Measurements from ENCODE around the gene BORCS6. TPM values are rescaled to one million over a fixed set of nuclear protein-coding genes. Genes with fewer than 3 reads are reported as not detected.

The BORCS6 gene
- total and polyA plus RNA-seq, 2 donors (not counting 1 experiment from before 2014, with no cell fraction given), result 9.7 to 20.2 TPM

DNA sequence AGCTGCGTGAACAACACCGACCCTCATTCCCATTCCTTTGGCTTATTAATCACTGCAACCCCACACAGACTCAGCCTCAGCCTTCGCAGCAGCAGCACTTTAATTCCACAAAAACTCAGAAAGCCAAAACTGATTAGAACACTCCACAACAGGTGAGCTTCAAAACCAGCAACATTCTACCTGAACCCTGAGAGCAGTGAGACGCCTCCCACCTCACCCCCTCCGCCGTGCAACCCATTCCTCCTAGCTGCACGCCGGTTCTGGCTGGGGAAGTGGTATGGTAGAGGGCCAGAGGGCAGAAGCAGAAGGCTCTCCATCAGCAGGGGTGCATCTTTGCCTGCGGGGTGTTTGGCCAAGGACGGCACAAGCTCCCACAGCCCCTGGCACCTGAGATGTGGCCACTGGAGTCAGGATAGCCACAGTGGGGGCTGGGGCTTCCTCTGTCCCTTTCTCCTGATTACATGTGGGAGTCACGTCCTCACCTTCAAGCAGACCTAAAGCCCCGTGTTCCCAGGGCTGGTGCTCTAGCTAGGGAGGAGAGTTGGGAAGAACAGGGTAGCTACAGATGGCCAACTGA, 1.6 kb downstream of the BORCS6 start:
- ChIA-PET CTCF (interaction anchor here (0.8 to 7.6 kb wide), 14 partner anchors 8 to 113 kb away, joined by 3 to 86 read pairs (median 6); partner anchors contain the start of genes AURKB, CTC1, SLC25A35 and TMEM107), POLR2A (interaction anchor here (0.6 to 7.8 kb wide), 11 partner anchors 11 to 109 kb away, joined by 3 to 118 read pairs (median 13); partner anchors contain the start of genes CTC1, PFAS, RANGRF and SLC25A35)
- peak overlapping the region; percentile 97 for H3K9ac ChIP-seq (ENCODE audit: low read length)
- peak overlapping the region; percentile 92 for H3K4me2 ChIP-seq (replicated peaks; ENCODE audit: low read depth, low read length, poor library complexity, severe bottlenecking)
- peak overlapping the region in 4 of 5 experiments; percentile 68 to 97 (median 82) for H3K4me3 ChIP-seq (ENCODE audit: control extremely low read depth in 1 of 5, extremely low read depth in 1 of 5, insufficient read depth in 1 of 5, low read depth in 2 of 5, low read length in 4 of 5)
- ATAC-seq (ENCODE audit: low read depth), result no peak
- H3K4me1 ChIP-seq (ENCODE audit: control insufficient read depth in 2 of 2, insufficient read depth in 2 of 2, low read length in 2 of 2), result peaks cover 36 to 53% of the 10 kb centered on the region in 2 donors
- no peaks in the 10 kb centered on the region for H3K36me3 ChIP-seq (replicated peaks in 1 of 2; ENCODE audit: control extremely low read depth in 1 of 2, control insufficient read depth in 1 of 2, extremely low read depth in 1 of 2, insufficient read depth in 2 of 2, low read length in 1 of 2)
- Mint-ChIP-seq H3K27me3 (no peaks in the 10 kb centered on the region), H3K4me3 (no peak overlapping the region), H3K4me1 (peaks cover 17% of the 10 kb centered on the region), H3K27ac (no peak overlapping the region), H3K9me3 (ENCODE audit: insufficient read depth) (no peaks in the 10 kb centered on the region)
- intact Hi-C loops (cut with micrococcal nuclease), result no loop called here
- H2AFZ ChIP-seq (ENCODE audit: insufficient read depth, low read depth, low read length, poor library complexity, severe bottlenecking), result no peak overlapping the region
- peak; percentile 57 for DNase-seq
- TF ChIP-seq, protein P1, sequence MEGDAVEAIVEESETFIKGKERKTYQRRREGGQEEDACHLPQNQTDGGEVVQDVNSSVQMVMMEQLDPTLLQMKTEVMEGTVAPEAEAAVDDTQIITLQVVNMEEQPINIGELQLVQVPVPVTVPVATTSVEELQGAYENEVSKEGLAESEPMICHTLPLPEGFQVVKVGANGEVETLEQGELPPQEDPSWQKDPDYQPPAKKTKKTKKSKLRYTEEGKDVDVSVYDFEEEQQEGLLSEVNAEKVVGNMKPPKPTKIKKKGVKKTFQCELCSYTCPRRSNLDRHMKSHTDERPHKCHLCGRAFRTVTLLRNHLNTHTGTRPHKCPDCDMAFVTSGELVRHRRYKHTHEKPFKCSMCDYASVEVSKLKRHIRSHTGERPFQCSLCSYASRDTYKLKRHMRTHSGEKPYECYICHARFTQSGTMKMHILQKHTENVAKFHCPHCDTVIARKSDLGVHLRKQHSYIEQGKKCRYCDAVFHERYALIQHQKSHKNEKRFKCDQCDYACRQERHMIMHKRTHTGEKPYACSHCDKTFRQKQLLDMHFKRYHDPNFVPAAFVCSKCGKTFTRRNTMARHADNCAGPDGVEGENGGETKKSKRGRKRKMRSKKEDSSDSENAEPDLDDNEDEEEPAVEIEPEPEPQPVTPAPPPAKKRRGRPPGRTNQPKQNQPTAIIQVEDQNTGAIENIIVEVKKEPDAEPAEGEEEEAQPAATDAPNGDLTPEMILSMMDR (IDR thresholded peaks at IDR 0.05), result no peak
- TF ChIP-seq EZH2 (IDR thresholded peaks at IDR 0.05; ENCODE audit: borderline replicate concordance, insufficient read depth, low read depth, low read length, poor library complexity, severe bottlenecking), result no peak
- H3K9me3 ChIP-seq (ENCODE audit: control extremely low read depth in 1 of 3, control insufficient read depth in 2 of 3, insufficient read depth in 1 of 3, low read length in 2 of 3), result no peaks in the 10 kb centered on the region
- WGBS (ENCODE audit: insufficient coverage), result 41% methylated on average over 5 of the region's 12 CpGs
- H3K79me2 ChIP-seq (ENCODE audit: control insufficient read depth, insufficient read depth, low read length), result no peaks in the 10 kb centered on the region
- H3K27me3 ChIP-seq (replicated peaks in 1 of 4; ENCODE audit: control extremely low read depth in 1 of 4, control insufficient read depth in 3 of 4, insufficient read depth in 4 of 4, low read length in 3 of 4), result no peaks in the 10 kb centered on the region
- peak overlapping the region; percentile 70 to 89 for H3K27ac ChIP-seq (ENCODE audit: low read length in 2 of 2)
- H4K20me1 ChIP-seq (ENCODE audit: control insufficient read depth, insufficient read depth, low read length, poor library complexity, severe bottlenecking), result peaks cover 17% of the 10 kb centered on the region
